ENCODE measurements around the gene SNRNP70.

SNRNP70 gene

DNA sequence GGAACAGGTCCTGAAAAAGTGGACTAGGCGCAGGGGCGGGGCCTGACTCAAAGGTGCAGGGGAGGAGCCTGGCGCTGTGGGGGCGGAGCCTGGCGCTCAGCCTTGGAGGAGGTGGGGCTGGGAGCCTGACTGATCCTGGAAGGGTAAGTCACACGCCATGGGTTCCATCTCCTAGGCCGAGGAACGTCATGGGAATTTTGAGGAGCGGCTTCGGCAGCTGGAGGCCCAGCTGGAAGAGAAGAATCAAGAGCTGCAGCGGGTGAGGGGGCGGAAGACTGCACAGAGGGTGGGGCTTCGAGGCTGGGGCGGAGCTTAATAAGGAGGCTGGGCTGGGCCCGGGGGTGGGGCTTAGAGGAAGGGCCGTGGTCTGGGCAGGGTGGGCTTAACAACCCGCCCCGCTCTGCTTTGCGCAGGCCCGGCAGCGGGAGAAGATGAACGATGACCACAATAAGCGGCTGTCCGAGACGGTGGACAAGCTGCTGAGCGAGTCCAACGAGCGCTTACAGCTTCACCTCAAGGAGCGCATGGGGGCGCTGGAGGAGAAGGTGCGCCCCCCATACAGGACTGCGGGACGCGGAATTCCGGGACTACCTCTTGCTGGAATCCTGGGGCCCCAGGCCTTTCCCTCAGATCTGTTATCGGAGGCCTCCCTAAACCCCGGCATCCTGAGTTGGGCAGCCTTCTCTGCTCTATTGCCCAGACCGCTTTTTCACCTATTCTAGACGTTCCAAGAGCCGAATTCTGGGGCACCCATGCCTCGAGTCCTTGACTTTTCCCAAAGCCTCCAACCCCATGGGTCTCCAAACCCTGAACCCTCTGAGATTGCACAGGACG lies 48.6 kb downstream of the SNRNP70 start:
- no peaks in the 10 kb centered on the region for H3K27me3 ChIP-seq (ENCODE audit: low read depth, low read length)
- no peaks in the 10 kb centered on the region for H3K79me2 ChIP-seq (ENCODE audit: low read length)
- H3K4me3 ChIP-seq (ENCODE audit: low read length) = no peak overlapping the region
- H3K36me3 ChIP-seq (replicated peaks; ENCODE audit: low read depth, low read length) = peaks cover 39% of the 10 kb centered on the region
- H3K27ac ChIP-seq (ENCODE audit: low read length) = no peak overlapping the region
- no peak overlapping the region for H2AFZ ChIP-seq (ENCODE audit: low read depth, low read length)
- 0 out of 2 replicates have a peak, but pooled peaks cover 2% of the 10 kb centered on the region for H4K20me1 ChIP-seq (ENCODE audit: insufficient read depth, low read length)
- no peak overlapping the region for H3K9ac ChIP-seq (ENCODE audit: low read length)
- no peaks in the 10 kb centered on the region for H3K9me3 ChIP-seq (ENCODE audit: insufficient read depth, low read length)
- H3K4me1 ChIP-seq (ENCODE audit: low read length) = no peaks in the 10 kb centered on the region
- no peak overlapping the region for H3K4me2 ChIP-seq (ENCODE audit: low read length)
- TF ChIP-seq EZH2phosphoT487 (IDR thresholded peaks at IDR 0.05; ENCODE audit: low read depth) (no peak), CTCF (IDR thresholded peaks at IDR 0.05; ENCODE audit: low read depth, low read length) (no peak)

DNA sequence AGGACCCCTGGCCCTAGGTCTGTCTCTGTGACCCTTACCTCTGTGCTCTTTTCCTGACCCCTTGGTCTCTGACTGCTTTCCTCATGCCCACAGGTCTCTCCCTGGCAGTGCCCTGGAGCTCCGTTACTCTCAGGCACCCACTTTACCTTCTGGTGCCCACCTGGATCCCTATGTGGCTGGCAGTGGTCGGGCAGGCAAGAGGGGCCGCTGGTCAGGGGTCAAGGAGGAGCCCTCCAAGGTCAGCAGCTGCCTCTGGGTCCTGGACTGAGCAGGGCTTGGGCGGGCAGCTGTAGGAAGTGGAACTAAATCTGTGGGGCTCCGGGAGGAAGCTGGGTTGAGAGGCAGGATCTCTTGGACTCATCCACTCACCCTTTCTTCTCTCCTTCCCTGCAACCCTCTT lies 50.4 kb downstream of the SNRNP70 start:
- Histone ChIP-seq H2AFZ (ENCODE audit: low read depth, low read length) (no peak overlapping the region), H3K9ac (ENCODE audit: low read length) (no peak overlapping the region), H3K27me3 (ENCODE audit: low read depth, low read length) (no peaks in the 10 kb centered on the region), H4K20me1 (ENCODE audit: insufficient read depth, low read length) (no peaks in the 10 kb centered on the region), H3K36me3 (replicated peaks; ENCODE audit: low read depth, low read length) (peaks cover 32% of the 10 kb centered on the region), H3K79me2 (ENCODE audit: low read length) (no peaks in the 10 kb centered on the region), H3K4me2 (ENCODE audit: low read length) (no peak overlapping the region), H3K9me3 (ENCODE audit: insufficient read depth, low read length) (no peaks in the 10 kb centered on the region), H3K4me1 (ENCODE audit: low read length) (no peaks in the 10 kb centered on the region), H3K4me3 (ENCODE audit: low read length) (no peak overlapping the region), H3K27ac (ENCODE audit: low read length) (no peak overlapping the region)
- TF ChIP-seq CTCF (IDR thresholded peaks at IDR 0.05; ENCODE audit: low read depth, low read length) = no peak

DNA sequence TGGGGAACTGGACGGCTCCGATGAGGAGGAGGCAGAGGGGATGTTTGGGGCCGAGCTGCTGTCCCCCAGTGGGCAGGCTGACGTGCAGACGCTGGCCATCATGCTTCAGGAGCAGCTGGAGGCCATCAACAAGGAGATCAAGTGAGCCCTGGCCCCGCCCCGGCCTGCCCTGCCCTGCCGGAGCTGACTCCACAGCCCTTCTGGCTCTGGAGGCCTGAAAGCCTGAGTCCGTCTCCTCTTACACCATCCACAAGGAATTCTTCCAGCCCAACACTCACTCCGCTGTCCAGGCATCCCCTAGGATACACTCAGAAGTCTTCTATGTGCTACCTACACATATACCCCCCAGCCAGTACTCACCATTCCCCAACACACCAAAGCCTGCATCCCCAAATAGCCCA lies 51.5 kb downstream of the SNRNP70 start:
- Histone ChIP-seq H3K9ac (ENCODE audit: low read length) (no peak overlapping the region), H3K79me2 (ENCODE audit: low read length) (no peaks in the 10 kb centered on the region), H3K4me1 (ENCODE audit: low read length) (no peaks in the 10 kb centered on the region), H3K9me3 (ENCODE audit: insufficient read depth, low read length) (no peaks in the 10 kb centered on the region), H2AFZ (ENCODE audit: low read depth, low read length) (no peak overlapping the region), H3K4me2 (ENCODE audit: low read length) (no peak overlapping the region), H3K36me3 (replicated peaks; ENCODE audit: low read depth, low read length) (peaks cover 34% of the 10 kb centered on the region), H3K27ac (ENCODE audit: low read length) (no peak overlapping the region), H3K4me3 (ENCODE audit: low read length) (no peak overlapping the region), H4K20me1 (ENCODE audit: insufficient read depth, low read length) (no peaks in the 10 kb centered on the region), H3K27me3 (ENCODE audit: low read depth, low read length) (no peaks in the 10 kb centered on the region)
- TF ChIP-seq EZH2phosphoT487 (IDR thresholded peaks at IDR 0.05; ENCODE audit: low read depth) = no peak
- no peak for TF ChIP-seq CTCF (IDR thresholded peaks at IDR 0.05; ENCODE audit: low read depth, low read length)

- Histone ChIP-seq H3K79me2 (ENCODE audit: low read length) (no peaks in the 10 kb centered on the region), H3K27ac (ENCODE audit: low read length) (no peak overlapping the region), H3K4me1 (ENCODE audit: low read length) (peaks cover 8% of the 10 kb centered on the region), H3K36me3 (replicated peaks; ENCODE audit: low read depth, low read length) (peaks cover 11% of the 10 kb centered on the region), H3K4me2 (ENCODE audit: low read length) (no peak overlapping the region), H2AFZ (ENCODE audit: low read depth, low read length) (no peak overlapping the region), H3K9ac (ENCODE audit: low read length) (no peak overlapping the region), H3K9me3 (ENCODE audit: insufficient read depth, low read length) (no peaks in the 10 kb centered on the region), H3K27me3 (ENCODE audit: low read depth, low read length) (no peaks in the 10 kb centered on the region), H3K4me3 (ENCODE audit: low read length) (no peak overlapping the region), H4K20me1 (ENCODE audit: insufficient read depth, low read length) (no peaks in the 10 kb centered on the region)
- TF ChIP-seq EZH2phosphoT487 (IDR thresholded peaks at IDR 0.05; ENCODE audit: low read depth) (no peak), CTCF (IDR thresholded peaks at IDR 0.05; ENCODE audit: low read depth, low read length) (no peak)
Measured at GRCh38 chr19:49140951-49141350, 55.7 kb downstream of the SNRNP70 start.
